Endothelial cell of umbilical vein (primary cell): ENCODE results near the gene TRAPPC8.

Experiments
- CTCF ChIP-seq, 2 donors: IDR thresholded peaks; 1 replicate in 1 of 2; 2 replicates in 1 of 2; pipeline ENCODE4 v1.5.1; 2011; ENCODE audit warnings: low read length in 2 of 2, mild to moderate bottlenecking in 2 of 2, moderate library complexity in 2 of 2, control low read depth in 1 of 2, inconsistent platforms in 1 of 2, low read depth in 1 of 2; ENCODE audit not compliant: insufficient read depth in 1 of 2; ENCODE audit errors: extremely low read depth in 1 of 2
- POLR2A ChIP-seq: IDR thresholded peaks from 2 replicates; pipeline ENCODE4 v1.6.1; 2012; ENCODE audit warnings: low read depth, mild to moderate bottlenecking, control low read depth, low read length
- POLR2AphosphoS5 ChIP-seq: IDR thresholded peaks from 2 replicates; pipeline ENCODE4 v1.6.1; 2012; ENCODE audit warnings: low read depth, mild to moderate bottlenecking, control low read depth, low read length, moderate library complexity; ENCODE audit not compliant: insufficient read depth

GRCh38 chr18:31860488-31860887 is 82.4 kb downstream of the TRAPPC8 start:
- TF ChIP-seq CTCF (IDR thresholded peaks at IDR 0.05; ENCODE audit: extremely low read depth in 1 of 2, insufficient read depth in 1 of 2, low read depth in 1 of 2, low read length in 2 of 2) (no peak), POLR2A (no peak), POLR2AphosphoS5 (no peak)
